HCT116 (cell line): Measurements from ENCODE around the gene ADCY6. TPM values are rescaled to one million over a fixed set of nuclear protein-coding genes. Genes with fewer than 3 reads are reported as not detected.

ENCODE experiments used
- ATAC-seq: fragments of 200-7000 bp; cut with Tn5 transposase; 2 replicates; pipeline ENCODE4 v1.9.1; 2020; ENCODE audit warnings: mild to moderate bottlenecking, moderate library complexity
- BruUV-seq: library from RNA; stranded (reverse); fragments of 400-500 nt; replicated peaks from 2 replicates; lab custom pipeline; 2021; lab: Mats Ljungman, UMichigan
- CTCF ChIA-PET: fragments of 300-600 bp; sonication (Branson Sonifier 250); formaldehyde crosslinking; loops from one replicate; lab custom pipeline; 2021; ENCODE audit warnings: antibody characterized with exemption; lab: Charles Lee
- POLR2A ChIA-PET: fragments of 300-600, 350-600 bp; sonication (Branson Sonifier 250); formaldehyde crosslinking; loops from one replicate; lab custom pipeline; 2021; ENCODE audit warnings: antibody characterized with exemption; lab: Charles Lee
- RAD21 ChIA-PET, 2 experiments: fragments of 300-600 bp; sonication (Branson Sonifier 250); formaldehyde crosslinking; loops; one replicate each; lab custom pipeline; 2023; ENCODE audit warnings: low total read pairs in 2 of 2; ENCODE audit not compliant: uncharacterized antibody in 2 of 2, unreplicated experiment in 2 of 2, low non-redundant PET in 1 of 2; lab: Charles Lee
- DNase-seq: peaks from one replicate; pipeline ENCODE4 v3.0.0-alpha.2; 2010; ENCODE audit warnings: low read depth, low spot score
- H2AFZ ChIP-seq: fragments of 200-600 bp; shearing (Covaris generic), sonication (generic); 2 replicates; pipeline ENCODE4 v1.6.1; 2017; ENCODE audit warnings: low read depth, mixed run types, mixed read lengths, antibody characterized with exemption, low read length; ENCODE audit not compliant: poor library complexity, severe bottlenecking
- H3K27ac ChIP-seq: 2 replicates; pipeline ENCODE4 v1.5.1; 2012; ENCODE audit warnings: low read depth, low read length
- H3K27me3 ChIP-seq: fragments of 200-600 bp; sonication (generic); 2 replicates; pipeline ENCODE4 v1.6.1; 2016; ENCODE audit warnings: mixed run types, low read length, mixed read lengths; ENCODE audit not compliant: insufficient read depth
- H3K36me3 ChIP-seq, 2 experiments: fragments of 200-500 bp in 1 of 2; fragments of 200-600 bp in 1 of 2; sonication (Bioruptor generic) in 1 of 2; sonication (generic) in 1 of 2; 2 replicates each; pipeline versions ENCODE4 v1.5.1 to v1.6.1; 2014 to 2016; ENCODE audit warnings: low read length in 2 of 2, inconsistent platforms in 1 of 2, mixed read lengths in 1 of 2, mixed run types in 1 of 2; ENCODE audit not compliant: insufficient read depth in 2 of 2, control insufficient read depth in 1 of 2
- H3K4me1 ChIP-seq, 2 experiments: fragments of 200-600 bp in 1 of 2; sonication (generic) in 1 of 2; 2 replicates each; pipeline versions ENCODE4 v1.5.1 to v1.6.1; 2012 to 2017; ENCODE audit warnings: low read length in 2 of 2, inconsistent platforms in 1 of 2, mild to moderate bottlenecking in 1 of 2, mixed read lengths in 1 of 2, mixed run types in 1 of 2, moderate library complexity in 1 of 2; ENCODE audit not compliant: insufficient read depth in 2 of 2, control insufficient read depth in 1 of 2
- H3K4me2 ChIP-seq: fragments of 200-600 bp; sonication (generic); 2 replicates; pipeline ENCODE4 v1.6.1; 2017; ENCODE audit warnings: mixed run types, low read length, mixed read lengths
- H3K4me3 ChIP-seq, 2 experiments: fragments of 200-600 bp in 1 of 2; sonication (generic) in 1 of 2; replicated peaks in 1 of 2; 2 replicates each; pipeline ENCODE4 v1.5.1; 2011 to 2016; ENCODE audit warnings: low read length in 2 of 2, control low read depth in 1 of 2, low read depth in 1 of 2, mild to moderate bottlenecking in 1 of 2, mixed read lengths in 1 of 2, mixed run types in 1 of 2
- H3K79me2 ChIP-seq: fragments of 200-600 bp; sonication (generic); 2 replicates; pipeline ENCODE4 v1.6.1; 2017; ENCODE audit warnings: mild to moderate bottlenecking, mixed run types, low read length, moderate library complexity, mixed read lengths; ENCODE audit not compliant: insufficient read depth
- H3K9ac ChIP-seq: fragments of 200-600 bp; sonication (generic); 2 replicates; pipeline ENCODE4 v1.6.1; 2016; ENCODE audit warnings: low read length, mixed read lengths
- H3K9me2 ChIP-seq: fragments of 200-600 bp; sonication (generic), shearing (Covaris generic); 2 replicates; pipeline ENCODE4 v1.6.1; 2017; ENCODE audit warnings: mixed run types, mild to moderate bottlenecking, moderate library complexity; ENCODE audit not compliant: insufficient read depth
- H3K9me3 ChIP-seq, 2 experiments: fragments of 200-500 bp in 1 of 2; fragments of 200-600 bp in 1 of 2; sonication (Bioruptor generic) in 1 of 2; sonication (generic) in 1 of 2; 2 replicates each; pipeline ENCODE4 v1.6.1; 2014 to 2017; ENCODE audit warnings: low read length in 2 of 2, mixed read lengths in 2 of 2, inconsistent platforms in 1 of 2, low read depth in 1 of 2, mild to moderate bottlenecking in 1 of 2, mixed run types in 1 of 2, moderate library complexity in 1 of 2; ENCODE audit not compliant: control insufficient read depth in 1 of 2, insufficient read depth in 1 of 2
- H4K20me1 ChIP-seq: fragments of 200-600 bp; sonication (generic), shearing (Covaris generic); 2 replicates; pipeline ENCODE4 v1.6.1; 2017; ENCODE audit warnings: mixed run types, mild to moderate bottlenecking, moderate library complexity; ENCODE audit not compliant: insufficient read depth
- CBX3 ChIP-seq: IDR thresholded peaks from 2 replicates; pipeline ENCODE4 v1.6.1; 2012; ENCODE audit warnings: low read depth
- CEBPB ChIP-seq: IDR thresholded peaks from 2 replicates; pipeline ENCODE4 v1.6.1; 2012; ENCODE audit warnings: low read depth
- EGR1 ChIP-seq: IDR thresholded peaks from 2 replicates; pipeline ENCODE4 v1.6.1; 2012; ENCODE audit warnings: low read depth
- ELF1 ChIP-seq: IDR thresholded peaks from 2 replicates; pipeline ENCODE4 v1.6.1; 2012; ENCODE audit warnings: low read depth, borderline replicate concordance
- EZH2 ChIP-seq: fragments of 200-600 bp; sonication (generic); IDR thresholded peaks from 2 replicates; pipeline ENCODE4 v1.6.1; 2017; ENCODE audit warnings: antibody characterized with exemption, mixed run types
- FOSL1 ChIP-seq: IDR thresholded peaks from 2 replicates; pipeline ENCODE4 v1.6.1; 2012; ENCODE audit warnings: low read depth
- JUND ChIP-seq: IDR thresholded peaks from 2 replicates; pipeline ENCODE4 v1.6.1; 2012
- POLR2A ChIP-seq: IDR thresholded peaks from 2 replicates; pipeline ENCODE4 v1.7.0; 2011; ENCODE audit warnings: borderline replicate concordance; ENCODE audit not compliant: insufficient read depth, insufficient read length; ENCODE audit errors: extremely low read depth
- POLR2AphosphoS5 ChIP-seq: IDR thresholded peaks from 2 replicates; pipeline ENCODE4 v1.6.1; 2011; ENCODE audit warnings: mild to moderate bottlenecking, low read depth, low read length, moderate library complexity
- SIN3A ChIP-seq: IDR thresholded peaks from 2 replicates; pipeline ENCODE4 v1.6.1; 2012; ENCODE audit warnings: low read depth
- TCF7L2 ChIP-seq: IDR thresholded peaks from 2 replicates; pipeline ENCODE4 v1.7.0; 2011; ENCODE audit warnings: borderline replicate concordance, inconsistent platforms; ENCODE audit not compliant: insufficient read depth, insufficient read length; ENCODE audit errors: extremely low read depth
- YY1 ChIP-seq: IDR thresholded peaks from 2 replicates; pipeline ENCODE4 v1.6.1; 2011; ENCODE audit warnings: low read length, low read depth, moderate library complexity, mild to moderate bottlenecking; ENCODE audit not compliant: insufficient replicate concordance; ENCODE audit errors: extremely low read depth
- ZFX ChIP-seq: fragments of 450-650 bp; IDR thresholded peaks from 2 replicates; pipeline ENCODE4 v1.6.1; 2017
- ZNF274 ChIP-seq: fragments of 200-500 bp; sonication (Bioruptor generic); IDR thresholded peaks from 2 replicates; pipeline ENCODE4 v1.6.1; 2014; ENCODE audit warnings: mild to moderate bottlenecking, low read depth, low read length, inconsistent platforms
- intact Hi-C: fragments of 100-400 bp; cut with micrococcal nuclease; formaldehyde crosslinking; loops from 2 replicates; pipeline ENCODE4 v1.10.0; 2022
- total RNA-seq: library from RNA; stranded (reverse); gene quantifications from one replicate; pipeline ENCODE4 v1.2.1, GENCODE V29; 2021; ENCODE audit not compliant: unreplicated experiment
- TF ChIP-seq, protein P1 (sequence below): IDR thresholded peaks from 2 replicates; pipeline ENCODE4 v1.6.1; 2012; ENCODE audit warnings: low read depth
- TF ChIP-seq, protein P2 (sequence below): IDR thresholded peaks from 2 replicates; pipeline ENCODE4 v1.6.1; 2011; ENCODE audit warnings: mild to moderate bottlenecking, low read length, moderate library complexity; ENCODE audit not compliant: insufficient replicate concordance; ENCODE audit errors: extremely low read depth
- TF ChIP-seq, protein P3 (sequence below): IDR thresholded peaks from 2 replicates; pipeline ENCODE4 v1.6.1; 2012
- TF ChIP-seq, protein P4 (sequence below), 3 experiments: fragments of 200-600 bp in 1 of 3; sonication (generic) in 1 of 3; IDR thresholded peaks in 2 of 3; conservative IDR thresholded peaks in 1 of 3; 2 replicates each; pipeline ENCODE4 v1.5.1; 2012 to 2017; ENCODE audit warnings: low read depth in 2 of 3, low read length in 2 of 3, antibody characterized with exemption in 1 of 3, borderline replicate concordance in 1 of 3, control low read depth in 1 of 3, mild to moderate bottlenecking in 1 of 3, mixed read lengths in 1 of 3, mixed run types in 1 of 3, moderate library complexity in 1 of 3; ENCODE audit not compliant: insufficient read depth in 1 of 3
- TF ChIP-seq, protein P5 (sequence below): IDR thresholded peaks from 2 replicates; pipeline ENCODE4 v1.6.1; 2012

ADCY6 gene
- total RNA-seq, 1 experiment from 2014 or later, result 24.9 TPM

DNA sequence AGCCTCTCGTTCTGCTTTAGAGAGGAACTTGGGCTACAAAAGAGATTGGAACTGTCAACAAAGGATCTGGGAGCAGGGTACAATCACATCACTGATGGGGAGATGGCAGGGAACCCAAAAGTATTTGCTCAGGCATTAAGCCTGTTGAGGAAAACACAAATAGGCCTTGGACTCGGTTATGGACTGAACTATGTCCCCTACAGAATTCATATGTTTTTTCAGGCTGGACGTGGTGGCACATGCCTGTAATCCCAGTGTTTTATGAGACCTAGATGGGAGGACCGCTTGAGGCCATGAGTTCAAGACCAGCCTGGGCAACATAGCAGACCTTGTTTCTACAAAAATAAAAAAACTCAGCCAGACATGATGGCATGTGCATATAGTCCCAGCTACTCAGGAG, 49.2 kb upstream of the ADCY6 start:
- Histone ChIP-seq H3K79me2 (no peaks in the 10 kb centered on the region), H3K9me2 (no peaks in the 10 kb centered on the region), H3K4me2 (no peak overlapping the region), H4K20me1 (no peaks in the 10 kb centered on the region), H2AFZ (no peak overlapping the region), H3K27ac (no peak overlapping the region), H3K9me3 (no peaks in the 10 kb centered on the region), H3K27me3 (no peaks in the 10 kb centered on the region), H3K36me3 (peaks cover 48 to 60% of the 10 kb centered on the region in 2 experiments), H3K4me3 (no peak overlapping the region), H3K9ac (no peak overlapping the region), H3K4me1 (no peaks in the 10 kb centered on the region)
- TF ChIP-seq TCF7L2 (no peak), CEBPB (no peak), CBX3 (no peak), EGR1 (no peak), FOSL1 (no peak), ZFX (no peak), YY1 (no peak), EZH2 (no peak), POLR2A (no peak), ZNF274 (no peak), POLR2AphosphoS5 (no peak), JUND (no peak), SIN3A (no peak), ELF1 (no peak)
- TF ChIP-seq, protein P1, sequence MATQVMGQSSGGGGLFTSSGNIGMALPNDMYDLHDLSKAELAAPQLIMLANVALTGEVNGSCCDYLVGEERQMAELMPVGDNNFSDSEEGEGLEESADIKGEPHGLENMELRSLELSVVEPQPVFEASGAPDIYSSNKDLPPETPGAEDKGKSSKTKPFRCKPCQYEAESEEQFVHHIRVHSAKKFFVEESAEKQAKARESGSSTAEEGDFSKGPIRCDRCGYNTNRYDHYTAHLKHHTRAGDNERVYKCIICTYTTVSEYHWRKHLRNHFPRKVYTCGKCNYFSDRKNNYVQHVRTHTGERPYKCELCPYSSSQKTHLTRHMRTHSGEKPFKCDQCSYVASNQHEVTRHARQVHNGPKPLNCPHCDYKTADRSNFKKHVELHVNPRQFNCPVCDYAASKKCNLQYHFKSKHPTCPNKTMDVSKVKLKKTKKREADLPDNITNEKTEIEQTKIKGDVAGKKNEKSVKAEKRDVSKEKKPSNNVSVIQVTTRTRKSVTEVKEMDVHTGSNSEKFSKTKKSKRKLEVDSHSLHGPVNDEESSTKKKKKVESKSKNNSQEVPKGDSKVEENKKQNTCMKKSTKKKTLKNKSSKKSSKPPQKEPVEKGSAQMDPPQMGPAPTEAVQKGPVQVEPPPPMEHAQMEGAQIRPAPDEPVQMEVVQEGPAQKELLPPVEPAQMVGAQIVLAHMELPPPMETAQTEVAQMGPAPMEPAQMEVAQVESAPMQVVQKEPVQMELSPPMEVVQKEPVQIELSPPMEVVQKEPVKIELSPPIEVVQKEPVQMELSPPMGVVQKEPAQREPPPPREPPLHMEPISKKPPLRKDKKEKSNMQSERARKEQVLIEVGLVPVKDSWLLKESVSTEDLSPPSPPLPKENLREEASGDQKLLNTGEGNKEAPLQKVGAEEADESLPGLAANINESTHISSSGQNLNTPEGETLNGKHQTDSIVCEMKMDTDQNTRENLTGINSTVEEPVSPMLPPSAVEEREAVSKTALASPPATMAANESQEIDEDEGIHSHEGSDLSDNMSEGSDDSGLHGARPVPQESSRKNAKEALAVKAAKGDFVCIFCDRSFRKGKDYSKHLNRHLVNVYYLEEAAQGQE, result no peak
- TF ChIP-seq, protein P2, sequence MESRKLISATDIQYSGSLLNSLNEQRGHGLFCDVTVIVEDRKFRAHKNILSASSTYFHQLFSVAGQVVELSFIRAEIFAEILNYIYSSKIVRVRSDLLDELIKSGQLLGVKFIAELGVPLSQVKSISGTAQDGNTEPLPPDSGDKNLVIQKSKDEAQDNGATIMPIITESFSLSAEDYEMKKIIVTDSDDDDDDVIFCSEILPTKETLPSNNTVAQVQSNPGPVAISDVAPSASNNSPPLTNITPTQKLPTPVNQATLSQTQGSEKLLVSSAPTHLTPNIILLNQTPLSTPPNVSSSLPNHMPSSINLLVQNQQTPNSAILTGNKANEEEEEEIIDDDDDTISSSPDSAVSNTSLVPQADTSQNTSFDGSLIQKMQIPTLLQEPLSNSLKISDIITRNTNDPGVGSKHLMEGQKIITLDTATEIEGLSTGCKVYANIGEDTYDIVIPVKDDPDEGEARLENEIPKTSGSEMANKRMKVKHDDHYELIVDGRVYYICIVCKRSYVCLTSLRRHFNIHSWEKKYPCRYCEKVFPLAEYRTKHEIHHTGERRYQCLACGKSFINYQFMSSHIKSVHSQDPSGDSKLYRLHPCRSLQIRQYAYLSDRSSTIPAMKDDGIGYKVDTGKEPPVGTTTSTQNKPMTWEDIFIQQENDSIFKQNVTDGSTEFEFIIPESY, result no peak
- TF ChIP-seq, protein P3, sequence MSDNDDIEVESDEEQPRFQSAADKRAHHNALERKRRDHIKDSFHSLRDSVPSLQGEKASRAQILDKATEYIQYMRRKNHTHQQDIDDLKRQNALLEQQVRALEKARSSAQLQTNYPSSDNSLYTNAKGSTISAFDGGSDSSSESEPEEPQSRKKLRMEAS, result no peak
- TF ChIP-seq, protein P4, sequence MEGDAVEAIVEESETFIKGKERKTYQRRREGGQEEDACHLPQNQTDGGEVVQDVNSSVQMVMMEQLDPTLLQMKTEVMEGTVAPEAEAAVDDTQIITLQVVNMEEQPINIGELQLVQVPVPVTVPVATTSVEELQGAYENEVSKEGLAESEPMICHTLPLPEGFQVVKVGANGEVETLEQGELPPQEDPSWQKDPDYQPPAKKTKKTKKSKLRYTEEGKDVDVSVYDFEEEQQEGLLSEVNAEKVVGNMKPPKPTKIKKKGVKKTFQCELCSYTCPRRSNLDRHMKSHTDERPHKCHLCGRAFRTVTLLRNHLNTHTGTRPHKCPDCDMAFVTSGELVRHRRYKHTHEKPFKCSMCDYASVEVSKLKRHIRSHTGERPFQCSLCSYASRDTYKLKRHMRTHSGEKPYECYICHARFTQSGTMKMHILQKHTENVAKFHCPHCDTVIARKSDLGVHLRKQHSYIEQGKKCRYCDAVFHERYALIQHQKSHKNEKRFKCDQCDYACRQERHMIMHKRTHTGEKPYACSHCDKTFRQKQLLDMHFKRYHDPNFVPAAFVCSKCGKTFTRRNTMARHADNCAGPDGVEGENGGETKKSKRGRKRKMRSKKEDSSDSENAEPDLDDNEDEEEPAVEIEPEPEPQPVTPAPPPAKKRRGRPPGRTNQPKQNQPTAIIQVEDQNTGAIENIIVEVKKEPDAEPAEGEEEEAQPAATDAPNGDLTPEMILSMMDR (IDR thresholded peaks at IDR 0.05 in 2 of 3, conservative IDR thresholded peaks at IDR 0.05 in 1 of 3; ENCODE audit: borderline replicate concordance in 1 of 3, insufficient read depth in 1 of 3, low read depth in 2 of 3, low read length in 2 of 3), result no peak
- TF ChIP-seq, protein P5, sequence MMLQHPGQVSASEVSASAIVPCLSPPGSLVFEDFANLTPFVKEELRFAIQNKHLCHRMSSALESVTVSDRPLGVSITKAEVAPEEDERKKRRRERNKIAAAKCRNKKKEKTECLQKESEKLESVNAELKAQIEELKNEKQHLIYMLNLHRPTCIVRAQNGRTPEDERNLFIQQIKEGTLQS, result no peak
- POLR2A ChIA-PET, result no interaction called here
- intact Hi-C loops, result no loop called here
- RAD21 ChIA-PET, result no interaction called here
- CTCF ChIA-PET, result interaction anchor here (1.1 kb wide), 1 partner anchor 23 kb away, joined by 3 read pairs; no protein-coding TSS in a partner anchor
- ATAC-seq (no peak), DNase-seq (no peak)
- BruUV-seq, result no TSS peak
